Breast epithelium (tissue), 4 donors: Measurements from ENCODE around the gene CYFIP1. TPM values are rescaled to one million over a fixed set of nuclear protein-coding genes. Genes with fewer than 3 reads are reported as not detected.
A peak's percentile ranks its signal among the peaks of the same experiment; 100 is the strongest.

Source experiments
- DNase-seq, 2 donors: peaks; one replicate each; pipeline ENCODE4 v3.0.0-alpha.2; 2019; ENCODE audit warnings: low spot score in 2 of 2
- H3K27ac ChIP-seq, 2 donors: fragments of 200-600 bp; sonication (generic) in 1 of 2; one replicate each; pipeline ENCODE4 v1.5.1; 2016 to 2019; ENCODE audit warnings: mild to moderate bottlenecking in 1 of 2
- H3K27me3 ChIP-seq, 2 donors: fragments of 200-600 bp; sonication (generic) in 1 of 2; one replicate each; pipeline versions ENCODE4 v1.5.1 to v1.6.0; 2017 to 2019; ENCODE audit warnings: control low read depth in 1 of 2, mild to moderate bottlenecking in 1 of 2
- H3K36me3 ChIP-seq: fragments of 200-600 bp; one replicate; pipeline ENCODE4 v1.5.1; 2019
- H3K4me1 ChIP-seq, 2 donors: fragments of 200-600 bp; sonication (generic); one replicate each; pipeline ENCODE4 v1.5.1; 2016 to 2019; ENCODE audit warnings: control low read depth in 1 of 2
- H3K4me3 ChIP-seq, 3 donors: fragments of 200-600 bp; sonication (generic); 1 replicate in 2 of 3; 2 replicates in 1 of 3; pipeline ENCODE4 v1.5.1; 2016 to 2019; ENCODE audit warnings: mild to moderate bottlenecking in 3 of 3, moderate library complexity in 2 of 3
- H3K9me3 ChIP-seq, 2 donors: fragments of 200-600 bp; sonication (generic) in 1 of 2; one replicate each; pipeline ENCODE4 v1.5.1; 2016 to 2019; ENCODE audit warnings: control low read depth in 1 of 2
- CTCF ChIP-seq, 3 donors: fragments of 450-650 bp; IDR thresholded peaks; one replicate each; pipeline ENCODE4 v1.5.1; 2016 to 2017; ENCODE audit warnings: antibody characterized with exemption in 3 of 3, mild to moderate bottlenecking in 3 of 3, moderate library complexity in 3 of 3
- POLR2A ChIP-seq: fragments of 450-650 bp; IDR thresholded peaks from one replicate; pipeline ENCODE4 v1.6.1; 2016; ENCODE audit warnings: antibody characterized with exemption, mild to moderate bottlenecking, moderate library complexity
- POLR2AphosphoS5 ChIP-seq, 3 donors: sonication (generic); formaldehyde crosslinking; IDR thresholded peaks; one replicate each; pipeline ENCODE4 v1.6.1; 2017; ENCODE audit warnings: antibody characterized with exemption in 3 of 3
- intact Hi-C: fragments of 100-400 bp; cut with DNase I; formaldehyde crosslinking; loops from one replicate; pipeline ENCODE4 v1.15.1; 2023; ENCODE audit warnings: low total_unique reads
- total RNA-seq, 3 donors: library from RNA; depleted of rRNA; stranded (reverse); fragments of >200 nt; gene quantifications; one replicate each; pipeline ENCODE4 v1.1.0, GENCODE V29; 2016

The CYFIP1 gene
- total RNA-seq, 3 donors from 2014 or later: 97.9 to 128 (median 124) TPM

- Histone ChIP-seq H3K27ac (no peak overlapping the region), H3K4me1 (no peaks in the 10 kb centered on the region), H3K27me3 (no peaks in the 10 kb centered on the region), H3K4me3 (no peak overlapping the region), H3K9me3 (no peaks in the 10 kb centered on the region), H3K36me3 (no peaks in the 10 kb centered on the region)
- intact Hi-C loops: no loop called here
- no peak for DNase-seq
- TF ChIP-seq CTCF (IDR thresholded peaks at IDR 0.05) (no peak), POLR2AphosphoS5 (IDR thresholded peaks at IDR 0.05) (no peak), POLR2A (no peak)
These were observed 12.9 kb downstream of the CYFIP1 start for GRCh38 chr15:22967084-22967770.

- TF ChIP-seq CTCF (IDR thresholded peaks at IDR 0.05) (no peak), POLR2AphosphoS5 (IDR thresholded peaks at IDR 0.05) (no peak), POLR2A (no peak)
- intact Hi-C loops: no loop called here
- Histone ChIP-seq H3K9me3 (no peaks in the 10 kb centered on the region), H3K27me3 (no peaks in the 10 kb centered on the region), H3K4me1 (no peaks in the 10 kb centered on the region), H3K36me3 (no peaks in the 10 kb centered on the region), H3K27ac (no peak overlapping the region), H3K4me3 (no peak overlapping the region)
- DNase-seq: no peak
These were observed 13.7 kb downstream of the CYFIP1 start for GRCh38 chr15:22966321-22967083.

GRCh38 chr15:22963641-22964040 is 16.5 kb downstream of the CYFIP1 start:
- Histone ChIP-seq H3K9me3 (no peaks in the 10 kb centered on the region), H3K27me3 (no peaks in the 10 kb centered on the region), H3K27ac (peak overlapping the region; percentile 37 to 81), H3K36me3 (no peaks in the 10 kb centered on the region), H3K4me3 (peak overlapping the region in 1 of 3 donors; percentile 27), H3K4me1 (no peaks in the 10 kb centered on the region)
- DNase-seq: no peak
- intact Hi-C loops: no loop called here
- TF ChIP-seq POLR2A: no peak
- TF ChIP-seq POLR2AphosphoS5 (IDR thresholded peaks at IDR 0.05): no peak
- no peak for TF ChIP-seq CTCF (IDR thresholded peaks at IDR 0.05)

- TF ChIP-seq CTCF (IDR thresholded peaks at IDR 0.05) (no peak), POLR2AphosphoS5 (IDR thresholded peaks at IDR 0.05) (no peak), POLR2A (no peak)
- H3K9me3 ChIP-seq: no peaks in the 10 kb centered on the region
- H3K4me3 ChIP-seq: no peak overlapping the region
- peak overlapping the region in 1 of 2 donors; percentile 27 for H3K27ac ChIP-seq
- intact Hi-C loops: no loop called here
- DNase-seq: no peak
- no peaks in the 10 kb centered on the region for H3K4me1 ChIP-seq
- no peaks in the 10 kb centered on the region for H3K27me3 ChIP-seq
- no peaks in the 10 kb centered on the region for H3K36me3 ChIP-seq
These were observed 17.6 kb downstream of the CYFIP1 start for GRCh38 chr15:22962611-22963010.

GRCh38 chr15:22961762-22962161 is 18.4 kb downstream of the CYFIP1 start:
- intact Hi-C loops: no loop called here
- no peaks in the 10 kb centered on the region for H3K27me3 ChIP-seq
- H3K36me3 ChIP-seq: no peaks in the 10 kb centered on the region
- H3K27ac ChIP-seq: peak overlapping the region in 1 of 2 donors; percentile 22
- TF ChIP-seq POLR2A: no peak
- TF ChIP-seq CTCF (IDR thresholded peaks at IDR 0.05): no peak
- TF ChIP-seq POLR2AphosphoS5 (IDR thresholded peaks at IDR 0.05): no peak
- H3K4me3 ChIP-seq: no peak overlapping the region
- H3K9me3 ChIP-seq: no peaks in the 10 kb centered on the region
- H3K4me1 ChIP-seq: no peaks in the 10 kb centered on the region
- DNase-seq: no peak
